T-helper 2 cell (primary cell): ENCODE results near the gene SLC8B1.

ENCODE experiments used
- DNase-seq, 5 experiments: peaks; one replicate each; pipeline versions ENCODE4 v3.0.0 to v3.0.0-alpha.2; 2012 to 2022
- total RNA-seq, 2 donors: gene quantifications; one replicate each; lab custom pipeline; 2026; lab: John Stamatoyannopoulos, UW

SLC8B1 gene
- total RNA-seq, result 53.3 to 84.9 reads per million in 2 donors

DNA sequence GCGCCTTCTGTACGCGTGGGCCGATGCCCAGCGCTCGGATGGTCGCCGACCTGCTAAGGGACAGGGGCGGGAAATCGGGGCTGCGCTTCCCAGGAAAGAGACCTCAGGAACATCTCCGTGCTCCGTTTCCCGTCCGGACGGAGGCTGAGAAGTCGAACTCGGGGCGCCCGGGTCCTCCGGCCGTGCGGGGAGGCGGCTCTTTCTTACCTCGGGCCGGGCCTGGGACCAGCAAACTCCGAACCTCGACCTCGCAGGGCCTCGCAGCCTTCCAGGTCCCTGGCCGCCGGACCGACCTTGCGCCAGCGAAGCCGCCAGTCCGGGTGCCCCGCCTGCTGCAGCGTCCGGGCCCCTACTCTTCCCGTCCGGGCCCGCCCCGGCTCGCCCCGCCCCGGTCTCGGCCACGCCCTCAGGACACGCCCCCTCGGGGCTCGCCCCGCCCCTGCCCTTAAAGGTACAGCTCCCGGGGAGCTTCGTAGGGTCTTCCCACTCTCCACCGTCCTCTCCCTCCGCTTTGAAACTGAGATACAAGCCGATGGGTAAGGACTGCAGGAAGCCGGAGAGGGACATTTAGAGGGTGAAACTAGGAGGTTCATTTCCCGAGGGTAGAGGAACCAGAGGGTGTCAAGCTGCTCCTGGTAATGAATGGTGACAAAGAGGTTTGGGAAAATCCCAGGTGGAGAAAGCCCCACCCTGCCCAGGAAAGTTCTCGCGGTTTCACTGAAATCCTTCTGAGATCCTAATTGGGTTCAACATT, at the start of gene SLC8B1:
Gene SLC8B1 (minus strand): TSS at position 324 of the 754 bp plus-strand sequence. CDS start 2,231 bp downstream, outside the sequence.
- peak; percentile 62 to 87 (median 77) for DNase-seq

- no peak for DNase-seq
These were observed 47.3 kb upstream of the SLC8B1 start for GRCh38 chr12:113382206-113382605.

DNA sequence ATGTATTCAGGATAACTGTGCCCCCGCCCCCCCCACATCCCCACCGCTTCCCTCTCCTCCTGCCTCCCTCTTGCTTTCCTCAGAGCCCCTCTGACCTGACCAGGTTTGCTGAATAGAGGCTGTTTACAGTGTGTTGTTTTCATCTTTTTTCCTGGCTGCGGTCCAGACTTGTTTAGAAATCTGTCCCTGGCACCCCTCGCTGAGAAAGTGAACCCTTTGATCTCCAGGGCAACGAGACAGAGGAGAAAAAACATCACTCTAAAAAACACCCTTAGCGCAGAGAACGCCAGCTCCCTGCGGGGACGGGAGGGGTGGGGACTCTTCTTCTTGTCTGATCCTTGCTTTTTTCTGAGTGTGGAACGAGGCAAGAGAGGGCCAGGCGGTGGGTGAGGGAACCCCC, 46.3 kb upstream of the SLC8B1 start:
- no peak for DNase-seq

DNA sequence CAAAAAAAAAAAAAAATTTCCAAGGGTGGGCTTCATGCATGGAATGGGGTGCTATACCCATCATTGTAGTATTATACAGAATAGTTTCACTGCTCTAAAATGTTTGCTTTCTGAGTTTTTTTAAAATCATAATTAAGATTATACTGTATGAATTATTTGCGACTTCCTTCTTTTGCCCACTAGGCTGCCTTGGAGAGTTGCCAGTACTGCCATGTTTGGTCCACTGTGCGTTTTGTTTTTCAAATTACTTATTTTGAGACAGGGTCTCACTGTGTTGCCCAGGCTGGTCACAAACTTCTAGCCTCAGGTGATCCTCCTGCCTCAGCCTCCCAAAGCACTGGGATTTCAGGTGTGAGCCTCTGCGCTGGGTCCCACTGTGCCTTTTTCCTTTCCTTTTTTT, 43.4 kb upstream of the SLC8B1 start:
- no peak for DNase-seq

DNA sequence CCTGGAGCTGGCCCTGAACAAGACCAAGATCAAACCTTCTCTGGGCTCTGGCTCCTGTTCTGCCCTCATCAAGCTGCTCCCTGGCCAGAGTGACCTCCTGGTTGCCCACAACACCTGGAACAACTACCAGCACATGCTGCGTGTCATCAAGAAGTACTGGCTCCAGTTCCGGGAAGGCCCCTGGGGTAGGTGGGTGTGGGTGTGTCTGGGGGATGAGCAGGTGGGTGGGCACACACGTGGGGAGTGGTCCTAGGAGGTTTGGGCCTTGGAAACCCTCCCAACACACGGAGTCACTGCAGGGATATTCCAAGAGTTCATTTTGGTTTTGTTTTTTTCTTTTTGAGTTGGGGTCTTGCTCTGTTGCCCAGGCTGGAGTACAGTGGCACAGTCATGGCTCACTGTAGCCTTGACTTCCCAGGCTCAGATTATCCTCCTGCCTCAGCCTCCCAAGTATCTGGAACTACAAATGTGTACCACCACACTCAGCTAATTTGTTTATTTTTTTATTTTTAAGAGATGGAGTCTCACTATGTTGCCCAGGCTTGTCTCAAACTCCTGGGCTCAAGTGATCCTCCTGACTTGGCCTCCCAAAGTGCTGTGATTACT, 40.0 kb upstream of the SLC8B1 start:
- DNase-seq, result no peak

- no peak for DNase-seq
These were observed 39.1 kb upstream of the SLC8B1 start for GRCh38 chr12:113373969-113374368.

DNA sequence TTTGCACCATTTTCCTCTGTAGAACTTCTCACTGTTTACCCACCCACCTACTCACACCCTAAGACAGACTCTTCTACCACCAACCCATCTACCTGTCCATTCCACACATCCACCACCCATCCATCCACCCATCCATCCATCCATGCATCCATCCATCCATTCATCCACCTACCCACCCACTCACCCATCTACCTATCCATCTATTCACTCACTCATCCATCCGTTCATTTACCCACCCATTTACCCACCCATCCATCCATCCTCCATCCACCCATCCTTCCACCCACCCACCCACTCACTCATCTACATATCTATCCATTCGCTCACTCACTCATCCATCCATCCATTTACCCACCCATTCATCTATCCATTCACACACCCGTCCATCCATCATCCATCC, 38.5 kb upstream of the SLC8B1 start:
- DNase-seq, result no peak

DNA sequence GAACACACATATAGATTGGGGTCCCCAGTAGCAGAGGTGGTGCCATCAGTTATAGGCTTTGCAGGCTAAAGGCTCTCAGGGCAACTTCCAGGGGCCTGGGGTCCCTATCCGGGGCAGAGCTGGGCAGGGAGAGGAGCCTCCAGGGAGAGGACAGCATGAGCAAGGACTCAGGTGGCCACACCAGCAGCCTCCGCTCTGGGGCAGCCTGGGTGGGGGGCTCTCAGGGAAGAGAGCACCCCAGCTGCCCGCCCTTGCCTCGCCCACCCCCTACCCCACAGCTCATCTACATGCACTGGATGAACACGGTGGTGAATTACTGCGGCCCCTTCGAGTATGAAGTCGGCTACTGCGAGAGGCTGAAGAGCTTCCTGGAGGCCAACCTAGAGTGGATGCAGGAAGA, 37.5 kb upstream of the SLC8B1 start:
- no peak for DNase-seq

GRCh38 chr12:113371808-113372207, 36.9 kb upstream of the SLC8B1 start:
- DNase-seq, result no peak

DNA sequence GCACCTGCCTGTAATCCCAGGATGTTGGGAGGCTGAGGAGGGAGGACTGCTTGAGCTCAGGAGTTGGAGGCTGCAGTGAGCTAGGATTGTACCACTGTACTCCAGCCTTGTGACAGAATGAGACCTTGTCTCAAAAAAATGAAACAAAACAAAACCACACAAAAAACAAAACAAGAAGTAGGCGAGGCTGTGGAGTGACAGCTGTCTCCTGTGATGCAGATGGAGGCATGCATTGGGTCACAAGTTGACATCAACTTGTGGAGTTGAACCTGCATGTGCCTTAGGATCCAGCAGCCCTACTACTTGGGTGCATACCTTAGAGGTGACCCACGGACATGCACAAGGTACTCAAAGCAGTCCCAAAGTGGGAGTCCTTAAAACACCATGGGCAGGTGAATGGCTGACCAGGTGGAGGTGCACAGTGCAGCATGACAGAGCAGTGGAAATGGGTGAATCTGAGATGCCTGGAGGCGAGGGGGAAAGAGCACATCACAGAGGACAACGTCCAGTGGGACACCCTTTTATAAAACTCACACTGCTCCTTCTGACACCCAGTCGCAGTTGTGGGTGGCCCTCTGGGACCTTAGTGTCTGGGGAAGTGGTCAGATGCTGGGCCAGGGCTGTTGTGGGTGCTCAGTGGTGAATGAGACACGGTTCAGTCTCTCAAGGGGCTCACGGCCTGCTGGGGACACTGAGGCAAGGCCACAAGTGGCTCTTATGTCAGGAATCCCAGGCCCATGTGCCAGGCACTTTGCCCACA, 36.2 kb upstream of the SLC8B1 start:
- DNase-seq, result peak in 1 of 5 experiments; percentile 20

- DNase-seq, result no peak
These were observed 34.6 kb upstream of the SLC8B1 start for GRCh38 chr12:113369391-113369985.

- no peak for DNase-seq
These were observed 33.4 kb upstream of the SLC8B1 start for GRCh38 chr12:113368331-113368730.

GRCh38 chr12:113366827-113367226, 31.9 kb upstream of the SLC8B1 start:
- no peak for DNase-seq

DNA sequence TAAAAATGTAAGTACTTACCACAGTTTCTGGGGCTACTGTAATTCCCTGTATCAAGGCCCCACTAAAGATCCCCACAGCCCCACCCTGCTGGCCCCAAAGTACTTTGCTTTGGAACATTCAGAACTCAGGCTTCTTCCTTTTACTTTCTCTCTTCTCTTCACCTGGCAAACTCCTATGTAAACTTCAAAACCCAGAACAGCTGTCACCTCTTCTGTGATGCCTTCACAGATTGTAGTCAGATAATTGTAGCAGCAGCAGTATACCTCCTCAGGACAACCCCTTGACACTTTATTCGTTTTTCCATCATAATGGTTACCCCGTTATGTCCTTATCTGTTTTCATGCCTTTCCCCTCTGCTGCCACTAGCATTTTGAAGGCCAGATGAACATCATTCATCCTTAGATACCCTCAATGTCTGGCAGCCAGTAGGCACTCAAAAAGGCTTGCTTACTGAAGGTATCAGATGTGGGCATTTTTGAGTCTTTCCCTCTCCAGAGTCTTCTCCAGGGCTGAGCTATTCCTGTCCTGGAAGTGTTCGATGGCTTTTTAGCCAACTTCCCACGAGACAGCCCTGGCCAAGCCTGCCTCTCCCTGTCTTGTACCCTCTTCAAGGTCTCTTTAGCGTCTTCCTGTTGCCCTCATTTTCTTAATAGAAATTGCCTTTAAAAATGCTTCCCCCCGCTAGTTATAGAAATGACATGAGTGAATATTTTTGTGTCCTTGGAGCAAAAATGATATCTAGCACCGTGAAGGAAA, 30.9 kb upstream of the SLC8B1 start:
- no peak for DNase-seq

DNA sequence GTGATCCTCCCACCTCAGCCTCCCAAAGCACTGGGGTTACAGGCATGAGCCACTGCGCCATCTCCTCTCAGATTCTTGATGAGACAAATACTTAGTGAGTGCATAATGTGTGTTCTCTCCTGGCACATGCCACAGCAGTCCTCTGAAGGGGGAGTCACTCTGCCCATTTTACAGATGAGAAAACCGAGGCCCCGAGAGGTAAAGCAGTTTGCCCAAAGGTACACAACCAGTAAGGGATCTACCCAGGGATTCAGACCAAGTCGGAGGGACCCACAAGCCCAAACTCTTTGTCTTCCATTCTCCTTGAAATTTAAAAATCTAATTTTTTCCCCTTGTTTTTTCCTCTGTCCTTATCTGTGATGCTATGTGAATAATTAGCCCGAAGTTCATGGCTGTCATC, 29.8 kb upstream of the SLC8B1 start:
- no peak for DNase-seq

DNA sequence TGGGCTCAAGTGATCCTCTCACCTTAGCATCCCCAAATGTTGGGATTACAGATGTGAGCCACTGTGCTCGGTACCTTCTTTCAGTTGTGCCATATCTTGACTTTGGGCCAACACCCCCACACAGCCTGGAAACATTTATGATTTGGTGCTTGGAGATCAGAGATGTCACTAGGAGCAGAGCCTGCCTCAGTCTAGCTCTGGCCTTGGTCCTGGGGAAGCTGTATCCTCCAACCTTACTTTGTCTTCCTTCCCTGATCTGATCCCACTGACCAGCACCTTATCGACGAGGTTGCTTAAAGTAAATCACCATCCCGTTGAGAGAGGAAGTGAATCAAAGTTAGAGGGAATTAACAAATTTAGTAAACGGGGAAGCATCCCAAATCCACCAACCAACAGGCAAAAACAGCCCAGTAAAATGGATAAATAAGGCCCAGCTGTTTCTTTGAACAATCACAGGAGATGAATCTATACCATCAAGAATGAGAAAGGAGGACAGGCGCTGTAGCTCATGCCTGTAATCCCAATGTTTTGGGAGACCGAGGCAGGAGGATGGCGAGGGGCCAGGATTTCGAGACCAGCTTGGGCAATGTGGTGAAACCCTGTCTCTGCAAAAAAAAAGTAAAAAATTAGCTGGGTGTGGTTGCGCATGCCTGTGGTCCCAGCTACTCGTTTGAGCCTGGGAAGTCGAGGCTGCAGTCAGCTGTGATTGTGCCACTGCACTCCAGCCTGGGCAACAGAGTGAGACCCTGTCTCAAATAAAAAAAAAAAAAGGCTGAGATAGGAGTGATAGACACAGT, 26.9 kb upstream of the SLC8B1 start:
- DNase-seq, result no peak

GRCh38 chr12:113359939-113360748, 25.2 kb upstream of the SLC8B1 start:
- DNase-seq, result no peak

DNA sequence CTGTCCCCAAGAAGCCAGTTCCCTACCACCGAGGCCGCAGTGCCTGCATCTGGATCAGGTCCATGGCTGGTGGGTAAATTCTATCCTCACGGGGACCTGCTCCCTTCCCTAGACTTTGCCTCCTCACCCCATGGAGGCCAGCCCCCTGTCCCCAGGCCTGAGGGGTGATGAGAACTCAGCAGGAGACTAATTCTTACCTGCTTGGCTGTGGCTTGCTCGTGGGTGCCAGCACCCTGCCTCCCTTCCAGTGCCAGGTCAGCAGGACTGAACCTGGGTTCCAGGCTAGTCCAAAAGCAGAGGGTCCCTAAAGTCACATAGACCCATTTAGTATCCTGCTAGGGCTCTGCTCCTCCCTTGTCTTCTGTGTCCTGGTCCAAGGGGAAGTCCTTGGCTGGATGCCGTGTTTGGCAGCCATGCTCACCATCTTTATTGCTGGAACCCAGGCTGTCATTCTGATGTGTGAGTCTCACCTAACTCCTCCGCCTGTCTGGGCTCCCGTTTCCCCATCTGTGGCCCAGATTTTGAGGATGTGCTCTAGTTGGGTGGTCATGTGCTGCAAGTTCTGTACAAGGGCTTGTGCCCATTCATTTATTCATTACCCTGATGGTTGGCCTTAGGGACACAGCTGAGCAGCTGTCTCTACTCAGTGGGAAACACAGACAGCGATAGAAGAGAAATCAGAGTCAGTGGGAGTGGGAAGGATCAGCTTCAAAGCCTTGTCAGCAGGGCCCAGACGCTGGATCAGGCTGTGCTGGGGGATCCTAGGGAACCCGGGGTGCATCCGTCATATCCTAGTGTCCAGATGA, 24.4 kb upstream of the SLC8B1 start:
- DNase-seq, result no peak

GRCh38 chr12:113358381-113359132, 23.6 kb upstream of the SLC8B1 start, which contains the start of gene PLBD2:
PLBD2 (plus strand) TSS chr12:113358587; CDS start chr12:113358601, 14 bp downstream.
- peak; percentile 90 to 96 (median 94) for DNase-seq
